Measurements from ENCODE around the gene ARMC7.
A peak's percentile ranks its signal among the peaks of the same experiment; 100 is the strongest.

The ARMC7 gene

GRCh38 chr17:75111777-75112335 lies 2.1 kb downstream of the ARMC7 start:
- peak overlapping the region; percentile 100 for H3K4me2 ChIP-seq
- H3K4me3 ChIP-seq, result no peak overlapping the region
- H3K27me3 ChIP-seq, result peaks cover 16% of the 10 kb centered on the region
- peaks cover 7% of the 10 kb centered on the region; the same call in 1 of the 2 replicates for H3K36me3 ChIP-seq
- H3K27ac ChIP-seq, result no peak overlapping the region
- H3K9ac ChIP-seq, result no peak overlapping the region
- no peak for TF ChIP-seq Cebpa-rat (IDR thresholded peaks at IDR 0.05)
- H3K9me3 ChIP-seq, result no peaks in the 10 kb centered on the region
- peaks cover 66% of the 10 kb centered on the region for H3K4me1 ChIP-seq
- H4K20me1 ChIP-seq, result peaks cover 24% of the 10 kb centered on the region

- peak overlapping the region; percentile 63; the same call in 1 of the 2 replicates for H3K27ac ChIP-seq
These were observed 4.2 kb downstream of the ARMC7 start for GRCh38 chr17:75113798-75114551.

GRCh38 chr17:75114552-75115314 lies 5.0 kb downstream of the ARMC7 start:
- Histone ChIP-seq H4K20me1 (peaks cover 47% of the 10 kb centered on the region), H3K27ac (peak overlapping the region; percentile 63; the same call in 1 of the 2 replicates), H3K4me1 (peaks cover 72% of the 10 kb centered on the region), H3K36me3 (peaks cover 22% of the 10 kb centered on the region), H3K4me3 (peak overlapping the region; percentile 65), H3K9ac (peak overlapping the region; percentile 76), H3K9me3 (no peaks in the 10 kb centered on the region), H3K27me3 (no peaks in the 10 kb centered on the region), H3K4me2 (peak overlapping the region; percentile 96)
- TF ChIP-seq Cebpa-rat (IDR thresholded peaks at IDR 0.05), result no peak

More at GRCh38 chr17:75113798-75114551, 4.2 kb downstream of the ARMC7 start:
- Histone ChIP-seq H3K4me2 (peak overlapping the region; percentile 96), H3K36me3 (peaks cover 16% of the 10 kb centered on the region; the same call in 1 of the 2 replicates), H3K27me3 (peaks cover 5% of the 10 kb centered on the region), H4K20me1 (peaks cover 45% of the 10 kb centered on the region), H3K4me1 (peaks cover 77% of the 10 kb centered on the region), H3K9ac (peak overlapping the region; percentile 76), H3K9me3 (no peaks in the 10 kb centered on the region), H3K4me3 (peak overlapping the region; percentile 65)
- no peak for TF ChIP-seq Cebpa-rat (IDR thresholded peaks at IDR 0.05)

GRCh38 chr17:75115555-75115954 lies 5.8 kb downstream of the ARMC7 start:
- H3K9ac ChIP-seq, result no peak overlapping the region

GRCh38 chr17:75116737-75117136 lies 7.0 kb downstream of the ARMC7 start:
- peak overlapping the region; percentile 96 for H3K4me2 ChIP-seq
- peak overlapping the region; percentile 25; the same call in 1 of the 2 replicates for H3K9ac ChIP-seq
- H3K27me3 ChIP-seq, result no peaks in the 10 kb centered on the region
- no peak overlapping the region for H3K27ac ChIP-seq
- TF ChIP-seq Cebpa-rat (IDR thresholded peaks at IDR 0.05), result no peak
- no peak overlapping the region for H3K4me3 ChIP-seq
- H3K36me3 ChIP-seq, result peaks cover 33% of the 10 kb centered on the region
- peaks cover 54% of the 10 kb centered on the region for H4K20me1 ChIP-seq
- H3K4me1 ChIP-seq, result peaks cover 56% of the 10 kb centered on the region
- no peaks in the 10 kb centered on the region for H3K9me3 ChIP-seq

More at GRCh38 chr17:75115555-75115954, 5.8 kb downstream of the ARMC7 start:
- Histone ChIP-seq H3K36me3 (peaks cover 28% of the 10 kb centered on the region), H3K27me3 (no peaks in the 10 kb centered on the region), H3K9me3 (no peaks in the 10 kb centered on the region), H3K4me1 (peaks cover 68% of the 10 kb centered on the region), H3K4me2 (peak overlapping the region; percentile 96; the same call in 1 of the 2 replicates), H3K4me3 (no peak overlapping the region), H3K27ac (no peak overlapping the region), H4K20me1 (peaks cover 47% of the 10 kb centered on the region)
- no peak for TF ChIP-seq Cebpa-rat (IDR thresholded peaks at IDR 0.05)

GRCh38 chr17:75118307-75118706 lies 8.5 kb downstream of the ARMC7 start:
- Histone ChIP-seq H3K4me3 (no peak overlapping the region), H3K36me3 (peaks cover 33% of the 10 kb centered on the region), H3K4me2 (peak overlapping the region; percentile 96; the same call in 1 of the 2 replicates), H3K9ac (no peak overlapping the region), H3K27me3 (no peaks in the 10 kb centered on the region), H3K4me1 (peaks cover 52% of the 10 kb centered on the region), H3K9me3 (no peaks in the 10 kb centered on the region), H4K20me1 (peaks cover 50% of the 10 kb centered on the region), H3K27ac (no peak overlapping the region)
- no peak for TF ChIP-seq Cebpa-rat (IDR thresholded peaks at IDR 0.05)

- no peaks in the 10 kb centered on the region for H3K27me3 ChIP-seq
- no peaks in the 10 kb centered on the region for H3K9me3 ChIP-seq
- peaks cover 39% of the 10 kb centered on the region for H3K4me1 ChIP-seq
- peak overlapping the region; percentile 73 for H3K4me2 ChIP-seq
- H3K27ac ChIP-seq, result peak overlapping the region; percentile 55; the same call in 1 of the 2 replicates
- no peak overlapping the region for H3K9ac ChIP-seq
- peaks cover 33% of the 10 kb centered on the region for H3K36me3 ChIP-seq
- peaks cover 46% of the 10 kb centered on the region; the same call in 1 of the 2 replicates for H4K20me1 ChIP-seq
- no peak overlapping the region for H3K4me3 ChIP-seq
- no peak for TF ChIP-seq Cebpa-rat (IDR thresholded peaks at IDR 0.05)
These were observed 14.5 kb downstream of the ARMC7 start for GRCh38 chr17:75124041-75124818.

- H3K36me3 ChIP-seq, result peaks cover 34% of the 10 kb centered on the region
- peaks cover 51% of the 10 kb centered on the region for H4K20me1 ChIP-seq
- H3K27me3 ChIP-seq, result no peaks in the 10 kb centered on the region
- H3K4me2 ChIP-seq, result peak overlapping the region; percentile 73
- H3K27ac ChIP-seq, result 0 out of 2 replicates have a peak overlapping the region, but pooled peaks have one; percentile 55
- no peaks in the 10 kb centered on the region for H3K9me3 ChIP-seq
- no peak for TF ChIP-seq Cebpa-rat (IDR thresholded peaks at IDR 0.05)
- no peak overlapping the region for H3K4me3 ChIP-seq
- H3K4me1 ChIP-seq, result peaks cover 43% of the 10 kb centered on the region
- H3K9ac ChIP-seq, result no peak overlapping the region
These were observed 15.0 kb downstream of the ARMC7 start for GRCh38 chr17:75124819-75125162.

GRCh38 chr17:75125984-75126383 lies 16.2 kb downstream of the ARMC7 start:
- no peak overlapping the region for H3K4me3 ChIP-seq
- H3K27me3 ChIP-seq, result no peaks in the 10 kb centered on the region
- peaks cover 53% of the 10 kb centered on the region for H3K4me1 ChIP-seq
- no peaks in the 10 kb centered on the region for H3K9me3 ChIP-seq
- H4K20me1 ChIP-seq, result peaks cover 60% of the 10 kb centered on the region
- H3K4me2 ChIP-seq, result 0 out of 2 replicates have a peak overlapping the region, but pooled peaks have one; percentile 7
- no peak overlapping the region for H3K27ac ChIP-seq
- no peak for TF ChIP-seq Cebpa-rat (IDR thresholded peaks at IDR 0.05)
- no peak overlapping the region for H3K9ac ChIP-seq
- H3K36me3 ChIP-seq, result peaks cover 35% of the 10 kb centered on the region
